GM18520 (cell line): ENCODE measurements around the gene FBXO24.

Experiments used
- ATAC-seq: cut with Tn5 transposase; IDR thresholded peaks from one replicate; pipeline ENCODE4 v1.9.1; 2021; ENCODE audit not compliant: unreplicated experiment

Gene FBXO24

GRCh38 chr7:100573691-100574361 is 12.3 kb upstream of the FBXO24 start, which contains the start of gene SAP25:
Gene SAP25 (minus strand): TSS chr7:100573900. CDS start chr7:100573742, 158 bp downstream.
- no peak for ATAC-seq

- ATAC-seq = no peak
Measured at GRCh38 chr7:100574362-100575205, 11.5 kb upstream of the FBXO24 start.

- ATAC-seq = no peak
Measured at GRCh38 chr7:100575206-100575631, 10.9 kb upstream of the FBXO24 start.

- no peak for ATAC-seq
Measured at GRCh38 chr7:100575746-100576383, 10.3 kb upstream of the FBXO24 start.

GRCh38 chr7:100576384-100576993 is 9.6 kb upstream of the FBXO24 start:
- no peak for ATAC-seq

GRCh38 chr7:100577103-100577502 is 9.0 kb upstream of the FBXO24 start:
- ATAC-seq = no peak

- no peak for ATAC-seq
Measured at GRCh38 chr7:100577507-100577906, 8.6 kb upstream of the FBXO24 start.

GRCh38 chr7:100578246-100579183 is 7.6 kb upstream of the FBXO24 start:
- no peak for ATAC-seq

GRCh38 chr7:100580466-100581283 is 5.5 kb upstream of the FBXO24 start:
- no peak for ATAC-seq

GRCh38 chr7:100582041-100582579 is 4.0 kb upstream of the FBXO24 start:
- ATAC-seq = no peak

GRCh38 chr7:100582650-100583049 is 3.5 kb upstream of the FBXO24 start:
- ATAC-seq = no peak

- ATAC-seq = no peak
Measured at GRCh38 chr7:100583132-100584053, 2.7 kb upstream of the FBXO24 start.

- ATAC-seq = no peak
Measured at GRCh38 chr7:100584054-100584682, 2.0 kb upstream of the FBXO24 start.

GRCh38 chr7:100584683-100585510 is 1.2 kb upstream of the FBXO24 start:
- ATAC-seq = no peak

- ATAC-seq = peak; percentile 7
Measured at GRCh38 chr7:100585511-100586265, 440 bp upstream of the FBXO24 start, which contains the start of gene LRCH4. Gene LRCH4 (minus strand): TSS chr7:100586129. CDS start chr7:100586100, 29 bp downstream.

- no peak for ATAC-seq
Measured at GRCh38 chr7:100588438-100588837, 2.3 kb downstream of the FBXO24 start.
